A549 (cell line): ENCODE measurements around the gene CENPX. TPM values are rescaled to one million over a fixed set of nuclear protein-coding genes. Genes with fewer than 3 reads are reported as not detected.

Experiments used
- ATAC-seq, 2 experiments: fragments of 200-7000 bp in 1 of 2; fragments of >200 bp in 1 of 2; cut with Nextera tagmentation in 1 of 2; cut with Tn5 transposase in 1 of 2; 3 replicates each; pipeline versions ENCODE4 v1.8.0 to v1.9.1; 2018 to 2020; ENCODE audit warnings: mild to moderate bottlenecking in 1 of 2, moderate library complexity in 1 of 2
- CTCF ChIA-PET: fragments of 300-600 bp; sonication (Branson Sonifier 250); formaldehyde crosslinking; extraction: SDS; loops from one replicate; lab custom pipeline; 2021; ENCODE audit warnings: antibody characterized with exemption, inconsistent platforms; lab: Yijun Ruan, JAX
- POLR2A ChIA-PET: fragments of 350-600 bp; formaldehyde crosslinking; extraction: SDS; loops from one replicate; lab custom pipeline; 2021; ENCODE audit warnings: antibody characterized with exemption, inconsistent platforms; lab: Yijun Ruan, JAX
- DNase-seq, 2 experiments: peaks; one replicate each; pipeline versions ENCODE4 v3.0.0 to v3.0.0-alpha.2; 2011 to 2016; ENCODE audit warnings: low read depth in 1 of 2, low spot score in 1 of 2
- FAIRE-seq: peaks from 2 replicates; lab custom pipeline; 2011; peaks lifted over from hg19 to GRCh38; lab: Jason Lieb, UNC
- H3K27ac ChIP-seq, 2 experiments: fragments of >200 bp; sonication (Bioruptor Twin); formaldehyde crosslinking; 3 replicates each; pipeline ENCODE4 v1.5.1; 2016 to 2017
- H3K4me1 ChIP-seq: fragments of >200 bp; sonication (Bioruptor Twin); formaldehyde crosslinking; 3 replicates; pipeline ENCODE4 v1.6.1; 2016
- H3K4me2 ChIP-seq: fragments of >200 bp; sonication (Bioruptor Twin); formaldehyde crosslinking; 3 replicates; pipeline ENCODE4 v1.6.1; 2016
- H3K4me3 ChIP-seq: fragments of >200 bp; sonication (Bioruptor Twin); formaldehyde crosslinking; 3 replicates; pipeline ENCODE4 v1.5.1; 2016
- H3K9me3 ChIP-seq: fragments of >200 bp; sonication (Bioruptor Twin); formaldehyde crosslinking; 3 replicates; pipeline ENCODE4 v1.6.1; 2016
- BHLHE40 ChIP-seq: IDR thresholded peaks from 2 replicates; pipeline ENCODE4 v1.6.1; 2012; ENCODE audit warnings: low read depth, low read length, inconsistent platforms
- CEBPB ChIP-seq, 2 experiments: fragments of >200 bp in 1 of 2; sonication (Bioruptor Twin) in 1 of 2; formaldehyde crosslinking in 1 of 2; IDR thresholded peaks; 2 replicates each; pipeline ENCODE4 v1.6.1; 2012 to 2016
- CHD4 ChIP-seq: fragments of 200-600 bp; sonication (generic); IDR thresholded peaks from 2 replicates; pipeline ENCODE4 v1.6.1; 2016; ENCODE audit warnings: antibody characterized with exemption, mild to moderate bottlenecking, borderline replicate concordance
- EHF ChIP-seq: fragments of 250-450 bp; sonication (Bioruptor Pico); IDR thresholded peaks from 2 replicates; pipeline ENCODE4 v1.5.0; 2020; ENCODE audit warnings: mild to moderate bottlenecking
- EHMT2 ChIP-seq: fragments of 200-600 bp; sonication (generic); IDR thresholded peaks from 2 replicates; pipeline ENCODE4 v1.6.1; 2016; ENCODE audit warnings: antibody characterized with exemption, low read depth, mild to moderate bottlenecking, moderate library complexity
- EP300 ChIP-seq, 2 experiments: fragments of >200 bp; sonication (Bioruptor Twin); formaldehyde crosslinking; IDR thresholded peaks; 2 replicates in 1 of 2; 3 replicates in 1 of 2; pipeline ENCODE4 v1.6.1; 2016 to 2017
- ESRRA ChIP-seq: fragments of 150-350 bp; IDR thresholded peaks from 2 replicates; pipeline ENCODE4 v1.6.1; 2014; ENCODE audit warnings: mild to moderate bottlenecking, low read length, borderline replicate concordance
- FOSB ChIP-seq: fragments of 250-450 bp; sonication (Bioruptor Pico); IDR thresholded peaks from 2 replicates; pipeline ENCODE4 v1.5.0; 2020; ENCODE audit warnings: mild to moderate bottlenecking, moderate library complexity
- FOSL2 ChIP-seq, 2 experiments: fragments of 450-650 bp in 1 of 2; fragments of >200 bp in 1 of 2; sonication (Bioruptor Twin) in 1 of 2; formaldehyde crosslinking; IDR thresholded peaks; 2 replicates each; pipeline versions ENCODE4 v1.5.0 to v1.6.1; 2016 to 2020; ENCODE audit warnings: mild to moderate bottlenecking in 1 of 2, moderate library complexity in 1 of 2
- HDAC2 ChIP-seq: fragments of 200-600 bp; sonication (generic); IDR thresholded peaks from 2 replicates; pipeline ENCODE4 v1.6.1; 2016
- HEYL ChIP-seq: fragments of 250-450 bp; sonication (Bioruptor Pico); IDR thresholded peaks from 2 replicates; pipeline ENCODE4 v1.8.0; 2021; ENCODE audit warnings: mild to moderate bottlenecking, moderate library complexity
- HOXA7 ChIP-seq: fragments of 250-450 bp; sonication (Bioruptor Pico); IDR thresholded peaks from 2 replicates; pipeline ENCODE4 v1.5.0; 2020; ENCODE audit warnings: mild to moderate bottlenecking, moderate library complexity
- HOXB13 ChIP-seq: fragments of 250-450 bp; sonication (Bioruptor Pico); IDR thresholded peaks from 2 replicates; pipeline ENCODE4 v1.5.0; 2020; ENCODE audit warnings: low read depth, mild to moderate bottlenecking, moderate library complexity
- JUNB ChIP-seq: fragments of >200 bp; sonication (Bioruptor Twin); formaldehyde crosslinking; IDR thresholded peaks from 2 replicates; pipeline ENCODE4 v1.6.1; 2016
- KDM1A ChIP-seq: fragments of 200-600 bp; sonication (generic); IDR thresholded peaks from 2 replicates; pipeline ENCODE4 v1.6.1; 2016; ENCODE audit warnings: low read depth, mild to moderate bottlenecking
- KDM5A ChIP-seq: fragments of 200-600 bp; sonication (generic); IDR thresholded peaks from 2 replicates; pipeline ENCODE4 v1.6.1; 2016; ENCODE audit warnings: antibody characterized with exemption, mild to moderate bottlenecking
- MAFK ChIP-seq: fragments of 450-650 bp; IDR thresholded peaks from 2 replicates; pipeline ENCODE4 v1.6.1; 2014; ENCODE audit not compliant: partially characterized antibody
- MYC ChIP-seq: IDR thresholded peaks from 2 replicates; pipeline ENCODE4 v1.6.1; 2012; ENCODE audit warnings: mild to moderate bottlenecking, inconsistent platforms, low read length, improper control_type of control experiment, borderline replicate concordance
- NFE2L2 ChIP-seq: fragments of 150-350 bp; conservative IDR thresholded peaks from 2 replicates; pipeline ENCODE4 v1.6.1; 2014; ENCODE audit warnings: low read length
- NR3C1 ChIP-seq: fragments of >200 bp; sonication (Bioruptor Twin); formaldehyde crosslinking; IDR thresholded peaks from 3 replicates; pipeline ENCODE4 v1.6.1; 2017
- PHF8 ChIP-seq: fragments of 200-600 bp; sonication (generic); IDR thresholded peaks from 2 replicates; pipeline ENCODE4 v1.6.1; 2016; ENCODE audit warnings: low read depth, mild to moderate bottlenecking, antibody characterized with exemption, moderate library complexity, borderline replicate concordance
- POLR2A ChIP-seq: IDR thresholded peaks from 2 replicates; pipeline ENCODE4 v1.6.1; 2012; ENCODE audit warnings: mild to moderate bottlenecking, low read length
- POLR2AphosphoS2 ChIP-seq: conservative IDR thresholded peaks from 2 replicates; pipeline ENCODE4 v1.6.1; 2012; ENCODE audit warnings: low read length, improper control_type of control experiment, inconsistent platforms
- RARB ChIP-seq: fragments of 250-450 bp; sonication (Bioruptor Pico); IDR thresholded peaks from 2 replicates; pipeline ENCODE4 v1.8.0; 2021; ENCODE audit warnings: mild to moderate bottlenecking, moderate library complexity
- RCOR1 ChIP-seq: fragments of 150-350 bp; IDR thresholded peaks from 2 replicates; pipeline ENCODE4 v1.6.1; 2014; ENCODE audit warnings: antibody characterized with exemption, low read length, low read depth
- RFX5 ChIP-seq: fragments of 450-650 bp; IDR thresholded peaks from 2 replicates; pipeline ENCODE4 v1.7.1; 2014; ENCODE audit warnings: antibody characterized with exemption, mild to moderate bottlenecking, moderate library complexity
- RNF2 ChIP-seq: fragments of 200-600 bp; sonication (generic); IDR thresholded peaks from 2 replicates; pipeline ENCODE4 v1.6.1; 2016; ENCODE audit warnings: low read depth, mild to moderate bottlenecking, antibody characterized with exemption, moderate library complexity, borderline replicate concordance
- SMC3 ChIP-seq: fragments of >200 bp; sonication (Bioruptor Twin); formaldehyde crosslinking; IDR thresholded peaks from 3 replicates; pipeline ENCODE4 v1.6.1; 2018; ENCODE audit warnings: inconsistent platforms
- TFCP2L1 ChIP-seq: fragments of 250-450 bp; sonication (Bioruptor Pico); IDR thresholded peaks from 2 replicates; pipeline ENCODE4 v1.5.0; 2021; ENCODE audit warnings: mild to moderate bottlenecking
- TP53 ChIP-seq: fragments of 250-450 bp; sonication (Bioruptor Pico); IDR thresholded peaks from 2 replicates; pipeline ENCODE4 v1.5.0; 2021; ENCODE audit warnings: mild to moderate bottlenecking, moderate library complexity
- USF2 ChIP-seq: fragments of 450-650 bp; IDR thresholded peaks from 2 replicates; pipeline ENCODE4 v1.6.1; 2014; ENCODE audit warnings: antibody characterized with exemption
- ZFP36 ChIP-seq: fragments of 450-650 bp; IDR thresholded peaks from 2 replicates; pipeline ENCODE4 v1.6.1; 2014; ENCODE audit warnings: borderline replicate concordance; ENCODE audit not compliant: partially characterized antibody
- ZNF302 ChIP-seq: fragments of 250-450 bp; sonication (Bioruptor Pico); IDR thresholded peaks from 2 replicates; pipeline ENCODE4 v1.9.0; 2021; ENCODE audit warnings: inconsistent platforms, mild to moderate bottlenecking, moderate library complexity
- polyA plus RNA-seq, 4 experiments: library from polyadenylated mRNA; depleted of rRNA in 3 of 4; stranded (reverse); fragments of >200 nt; fragmentation: RNase III in 1 of 4; extraction: RNeasy Plus Mini Kit Qiagen cat#74134 plus additional on column Dnase treatment in 1 of 4; gene quantifications; 2 replicates in 3 of 4; 3 replicates in 1 of 4; pipeline ENCODE4 v1.2.3, GENCODE V29; 2011 to 2017
- TF ChIP-seq, protein P1 (sequence below): fragments of >200 bp; sonication (Bioruptor Twin); formaldehyde crosslinking; IDR thresholded peaks from 2 replicates; pipeline ENCODE4 v1.6.1; 2016
- TF ChIP-seq, protein P2 (sequence below): fragments of 150-350 bp; IDR thresholded peaks from 2 replicates; pipeline ENCODE4 v1.6.1; 2014; ENCODE audit warnings: low read depth, mild to moderate bottlenecking, low read length
- TF ChIP-seq, protein P3 (sequence below): IDR thresholded peaks from 2 replicates; pipeline ENCODE4 v1.6.1; 2012
- TF ChIP-seq, protein P4 (sequence below): fragments of >200 bp; sonication (Bioruptor Twin); formaldehyde crosslinking; IDR thresholded peaks from 3 replicates; pipeline ENCODE4 v1.6.1; 2016

CENPX gene
- polyA plus RNA-seq, 2 of the 4 experiments (the other 2 are of a cell fraction), result 80.5 to 222 TPM

GRCh38 chr17:82022310-82022980 is at the start of gene CENPX (continued):
- no peak for TF ChIP-seq HEYL (CRISPR knock-in tag)
- TF ChIP-seq CHD4, result no peak
- no peak for TF ChIP-seq HOXA7 (CRISPR knock-in tag)
- TF ChIP-seq, protein P1, sequence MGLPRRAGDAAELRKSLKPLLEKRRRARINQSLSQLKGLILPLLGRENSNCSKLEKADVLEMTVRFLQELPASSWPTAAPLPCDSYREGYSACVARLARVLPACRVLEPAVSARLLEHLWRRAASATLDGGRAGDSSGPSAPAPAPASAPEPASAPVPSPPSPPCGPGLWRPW, result no peak
- TF ChIP-seq NR3C1, result no peak
- TF ChIP-seq KDM1A, result no peak
- TF ChIP-seq, protein P2, sequence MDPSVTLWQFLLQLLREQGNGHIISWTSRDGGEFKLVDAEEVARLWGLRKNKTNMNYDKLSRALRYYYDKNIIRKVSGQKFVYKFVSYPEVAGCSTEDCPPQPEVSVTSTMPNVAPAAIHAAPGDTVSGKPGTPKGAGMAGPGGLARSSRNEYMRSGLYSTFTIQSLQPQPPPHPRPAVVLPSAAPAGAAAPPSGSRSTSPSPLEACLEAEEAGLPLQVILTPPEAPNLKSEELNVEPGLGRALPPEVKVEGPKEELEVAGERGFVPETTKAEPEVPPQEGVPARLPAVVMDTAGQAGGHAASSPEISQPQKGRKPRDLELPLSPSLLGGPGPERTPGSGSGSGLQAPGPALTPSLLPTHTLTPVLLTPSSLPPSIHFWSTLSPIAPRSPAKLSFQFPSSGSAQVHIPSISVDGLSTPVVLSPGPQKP, result no peak
- TF ChIP-seq CEBPB (IDR thresholded peaks at IDR 0.05), result no peak
- no peak for TF ChIP-seq FOSB (CRISPR knock-in tag)
- no peak for TF ChIP-seq KDM5A
- TF ChIP-seq NFE2L2, result no peak
- TF ChIP-seq RARB, result no peak
- no peak for TF ChIP-seq HOXB13 (CRISPR knock-in tag)
- no peak for TF ChIP-seq JUNB
- no peak for TF ChIP-seq SMC3
- TF ChIP-seq RNF2, result 0 out of 2 replicates have a peak, but pooled peaks have one; percentile 62
- TF ChIP-seq USF2, result no peak
- TF ChIP-seq PHF8, result peak; percentile 76
- no peak for TF ChIP-seq ESRRA
- TF ChIP-seq BHLHE40, result no peak
- no peak for TF ChIP-seq RFX5
- no peak for TF ChIP-seq HDAC2
- no peak for TF ChIP-seq ZFP36
- TF ChIP-seq POLR2AphosphoS2, result no peak
- TF ChIP-seq EHF (CRISPR knock-in tag), result no peak
- TF ChIP-seq MYC, result no peak
- TF ChIP-seq, protein P3, sequence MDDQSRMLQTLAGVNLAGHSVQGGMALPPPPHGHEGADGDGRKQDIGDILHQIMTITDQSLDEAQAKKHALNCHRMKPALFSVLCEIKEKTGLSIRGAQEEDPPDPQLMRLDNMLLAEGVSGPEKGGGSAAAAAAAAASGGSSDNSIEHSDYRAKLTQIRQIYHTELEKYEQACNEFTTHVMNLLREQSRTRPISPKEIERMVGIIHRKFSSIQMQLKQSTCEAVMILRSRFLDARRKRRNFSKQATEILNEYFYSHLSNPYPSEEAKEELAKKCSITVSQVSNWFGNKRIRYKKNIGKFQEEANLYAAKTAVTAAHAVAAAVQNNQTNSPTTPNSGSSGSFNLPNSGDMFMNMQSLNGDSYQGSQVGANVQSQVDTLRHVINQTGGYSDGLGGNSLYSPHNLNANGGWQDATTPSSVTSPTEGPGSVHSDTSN, result no peak; the same call in 1 of the 2 replicates
- peak; percentile 91 for TF ChIP-seq POLR2A

- no peak for ATAC-seq
- peaks cover 6% of the 10 kb centered on the region for H3K4me1 ChIP-seq
- ChIA-PET CTCF (interaction anchor here (0.6 to 1.4 kb wide), 5 partner anchors 26 to 132 kb away, joined by 3 to 4 read pairs (median 3); no protein-coding TSS in a partner anchor), POLR2A (interaction anchor here (0.7 to 0.8 kb wide), 2 partner anchors 24 to 28 kb away, joined by 3 read pairs; partner anchors contain the start of gene FASN)
- FAIRE-seq, result no peak
- no peak overlapping the region for H3K4me3 ChIP-seq
- H3K4me2 ChIP-seq, result no peak overlapping the region
- no peak for DNase-seq
- H3K27ac ChIP-seq, result no peak overlapping the region
- no peaks in the 10 kb centered on the region for H3K9me3 ChIP-seq
- TF ChIP-seq HOXA7 (CRISPR knock-in tag) (no peak), RNF2 (no peak), RCOR1 (no peak), TFCP2L1 (CRISPR knock-in tag) (no peak), EHMT2 (no peak), EP300 (IDR thresholded peaks at IDR 0.05) (no peak), RFX5 (no peak), FOSL2 (IDR thresholded peaks at IDR 0.05) (no peak), FOSL2 (CRISPR knock-in tag; IDR thresholded peaks at IDR 0.05) (no peak), TP53 (CRISPR knock-in tag) (no peak), MAFK (no peak), ZNF302 (CRISPR knock-in tag) (no peak)
- TF ChIP-seq, protein P1, result no peak
- TF ChIP-seq, protein P4, sequence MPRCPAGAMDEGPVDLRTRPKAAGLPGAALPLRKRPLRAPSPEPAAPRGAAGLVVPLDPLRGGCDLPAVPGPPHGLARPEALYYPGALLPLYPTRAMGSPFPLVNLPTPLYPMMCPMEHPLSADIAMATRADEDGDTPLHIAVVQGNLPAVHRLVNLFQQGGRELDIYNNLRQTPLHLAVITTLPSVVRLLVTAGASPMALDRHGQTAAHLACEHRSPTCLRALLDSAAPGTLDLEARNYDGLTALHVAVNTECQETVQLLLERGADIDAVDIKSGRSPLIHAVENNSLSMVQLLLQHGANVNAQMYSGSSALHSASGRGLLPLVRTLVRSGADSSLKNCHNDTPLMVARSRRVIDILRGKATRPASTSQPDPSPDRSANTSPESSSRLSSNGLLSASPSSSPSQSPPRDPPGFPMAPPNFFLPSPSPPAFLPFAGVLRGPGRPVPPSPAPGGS, result no peak
- TF ChIP-seq, protein P3, result no peak
These were observed 47.9 kb upstream of the CENPX start for GRCh38 chr17:82070611-82071010.
